ENCODE data around the gene DACH1.

The DACH1 gene

GRCh38 chr13:71771144-71771543 lies 95.9 kb downstream of the DACH1 start:
- DNase-seq: no peak

- no peak for DNase-seq
These were observed 96.3 kb downstream of the DACH1 start for GRCh38 chr13:71770710-71771109.

GRCh38 chr13:71768881-71769280 lies 98.1 kb downstream of the DACH1 start:
- no peak for DNase-seq

GRCh38 chr13:71759651-71760511 lies 107.1 kb downstream of the DACH1 start:
- DNase-seq: no peak

DNA sequence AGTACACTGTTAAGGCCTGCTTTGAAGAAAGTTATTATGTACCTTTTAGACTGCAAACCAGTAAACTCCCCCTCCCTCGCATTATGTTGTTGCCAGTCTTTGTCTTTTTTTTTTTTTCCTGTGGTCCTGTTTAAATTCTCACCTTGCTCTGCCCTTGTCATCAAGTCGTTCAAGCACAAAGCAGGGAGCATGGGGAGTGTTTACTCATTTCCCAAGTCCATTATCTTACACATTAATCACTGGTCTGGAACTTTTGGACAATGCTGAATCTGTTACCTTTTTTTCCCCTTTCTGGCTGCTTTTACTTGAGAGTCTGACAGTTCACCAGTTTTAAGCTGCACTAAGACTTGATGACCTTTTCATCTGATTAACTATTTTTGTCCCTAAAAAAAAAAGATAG lies 108.2 kb downstream of the DACH1 start:
- no peak for DNase-seq

DNA sequence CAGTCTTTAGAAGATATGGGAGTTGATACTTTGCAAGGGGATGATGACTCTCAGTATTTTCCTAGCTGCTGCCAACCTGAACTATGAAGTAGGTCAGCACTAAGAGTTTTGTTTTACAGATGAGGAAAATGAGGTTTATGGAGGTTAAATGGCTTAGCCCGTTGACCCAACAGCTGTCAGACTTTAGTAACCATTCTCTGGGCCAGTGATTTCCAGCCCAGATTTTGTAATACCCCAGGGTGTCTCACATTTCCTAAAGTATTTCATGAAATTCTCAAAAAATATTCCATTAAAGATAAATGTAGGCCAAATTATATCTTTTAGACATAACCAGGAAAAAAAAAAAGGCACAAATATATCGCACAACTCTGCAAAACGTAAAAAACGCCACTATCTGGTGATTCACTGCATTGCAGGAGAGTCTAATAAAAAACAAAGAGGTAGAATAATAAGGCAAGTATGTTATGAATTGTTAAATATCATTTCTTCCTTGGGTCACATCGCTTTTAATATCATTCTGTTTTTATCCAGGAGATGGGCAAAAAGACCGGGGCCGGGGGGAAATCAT lies 112.5 kb downstream of the DACH1 start:
- no peak for DNase-seq

- DNase-seq: no peak
These were observed 114.1 kb downstream of the DACH1 start for GRCh38 chr13:71752775-71753513.

- no peak for DNase-seq
These were observed 115.9 kb downstream of the DACH1 start for GRCh38 chr13:71751073-71751472.

DNA sequence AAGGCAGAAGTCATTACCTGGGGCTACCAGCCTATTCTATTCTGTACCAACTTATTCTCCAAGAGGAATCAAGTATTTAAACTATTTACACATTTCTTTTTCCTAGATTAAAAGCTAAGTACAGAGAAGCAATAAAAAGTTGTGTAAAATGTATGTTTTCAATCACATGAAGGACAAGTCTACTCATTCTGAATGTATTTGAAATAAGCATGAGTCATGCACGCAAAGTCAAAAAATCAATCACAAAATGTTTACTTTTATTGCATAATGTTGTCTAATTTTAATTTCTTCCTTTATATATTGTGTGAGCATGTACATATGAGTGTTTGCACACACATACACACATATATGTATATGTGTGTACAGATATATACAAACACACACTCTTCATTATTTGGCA lies 136.7 kb downstream of the DACH1 start:
- DNase-seq: no peak

DNA sequence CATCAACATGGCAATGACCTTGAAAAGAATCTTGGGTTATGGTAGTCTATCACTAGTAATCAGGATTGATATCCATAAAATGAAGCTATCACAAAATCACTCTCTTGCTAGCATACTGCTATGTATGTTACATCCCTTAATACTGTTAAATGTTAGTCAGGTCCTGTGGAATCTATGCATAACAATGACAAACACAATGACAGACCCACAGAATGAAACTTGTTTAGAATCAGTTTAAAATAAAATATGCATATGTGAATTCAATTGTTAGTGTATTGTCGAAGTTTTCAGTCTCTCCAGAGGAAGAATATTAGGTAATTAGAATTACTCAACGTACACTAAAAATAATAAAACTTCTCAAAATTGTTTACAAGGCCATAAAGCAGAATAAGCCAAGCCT lies 137.6 kb downstream of the DACH1 start:
- no peak for DNase-seq

- no peak for DNase-seq
These were observed 139.3 kb downstream of the DACH1 start for GRCh38 chr13:71727662-71728061.

DNA sequence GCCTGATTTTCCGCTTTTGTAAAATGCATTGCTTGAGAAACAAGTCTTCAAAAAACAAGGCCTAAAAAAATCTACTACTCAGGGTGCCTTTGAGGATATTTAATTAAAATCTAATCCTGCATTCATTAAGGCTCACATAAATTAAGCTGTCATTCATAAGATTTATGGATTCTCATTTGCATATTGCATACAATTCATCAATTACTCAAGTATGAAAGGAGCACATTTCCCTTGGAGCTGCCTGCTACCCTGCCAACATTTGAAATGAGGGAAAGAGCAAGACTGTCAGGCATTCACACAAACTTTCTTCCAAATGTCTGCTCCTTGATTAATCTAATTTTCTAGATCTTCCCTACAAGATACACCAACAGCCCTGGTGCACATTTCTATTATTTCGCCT lies 140.0 kb downstream of the DACH1 start:
- DNase-seq: no peak

GRCh38 chr13:71722206-71722605 lies 144.8 kb downstream of the DACH1 start:
- DNase-seq: no peak

GRCh38 chr13:71721104-71721503 lies 145.9 kb downstream of the DACH1 start:
- DNase-seq: no peak

DNA sequence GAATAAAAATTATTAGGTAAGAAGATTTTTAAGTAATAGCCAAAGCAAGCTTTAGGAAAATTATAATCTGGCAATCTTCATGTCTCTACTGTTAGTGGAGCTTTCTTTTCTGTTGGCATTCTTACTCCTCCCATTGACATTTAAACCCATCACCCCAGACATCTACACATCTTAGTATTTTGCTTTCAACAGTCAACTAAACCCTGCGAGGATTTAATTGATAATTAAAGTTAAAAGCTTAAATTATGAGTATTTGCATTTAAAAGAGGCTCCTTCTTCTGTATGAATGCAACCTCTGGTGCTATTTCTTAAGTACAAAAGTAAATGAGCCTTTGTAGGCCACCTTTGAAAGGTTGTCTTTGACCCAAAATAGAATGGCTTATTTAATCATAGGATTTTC lies 148.1 kb downstream of the DACH1 start:
- no peak for DNase-seq

DNA sequence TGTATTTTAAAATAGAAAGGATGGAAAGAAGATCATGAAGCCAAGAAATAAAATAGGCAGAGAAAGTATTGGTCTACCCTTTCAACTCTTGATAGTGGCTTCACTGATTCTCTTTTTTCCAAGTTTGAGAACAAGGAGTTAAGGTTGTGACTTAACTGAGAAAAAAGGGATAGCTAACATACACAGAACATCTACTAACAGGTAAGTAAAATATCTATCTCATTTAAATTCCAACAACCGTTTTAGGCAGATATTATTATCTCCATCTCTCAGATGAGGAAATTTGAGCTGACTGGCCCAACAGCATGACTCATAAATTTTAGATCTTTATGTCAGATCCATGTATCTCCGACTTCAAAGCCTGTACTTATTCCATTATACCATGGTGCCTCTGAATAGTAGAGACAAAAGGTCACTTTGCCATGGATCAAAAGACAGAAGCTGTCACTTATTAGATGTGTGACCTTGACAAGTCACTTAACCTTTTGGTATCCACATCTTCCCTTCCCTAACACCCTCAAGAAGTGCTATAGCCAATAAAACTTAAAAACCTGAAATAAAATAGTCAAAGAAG lies 152.1 kb downstream of the DACH1 start:
- no peak for DNase-seq

- DNase-seq: no peak
These were observed 153.9 kb downstream of the DACH1 start for GRCh38 chr13:71712988-71713653.

- DNase-seq: no peak
These were observed 162.3 kb downstream of the DACH1 start for GRCh38 chr13:71704656-71705055.

DNA sequence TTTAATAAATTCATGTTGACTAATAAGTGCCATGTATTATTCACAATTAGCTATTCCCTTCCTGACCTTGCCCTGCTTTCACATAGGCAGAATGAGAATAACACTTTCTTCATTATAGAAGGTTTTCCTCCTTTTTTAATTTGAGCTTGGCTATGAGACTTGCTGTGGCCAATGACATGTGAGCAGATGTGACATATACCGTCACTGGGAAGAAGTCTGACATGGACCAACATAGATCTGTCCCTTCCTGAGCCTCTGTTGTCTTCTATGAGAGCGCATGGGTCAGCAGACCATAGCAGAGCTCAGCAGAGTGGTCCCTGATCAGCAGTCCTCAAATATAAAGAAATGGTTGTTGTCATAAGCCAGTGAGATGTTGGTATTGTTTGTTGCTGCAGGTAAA lies 163.9 kb downstream of the DACH1 start:
- no peak for DNase-seq

DNA sequence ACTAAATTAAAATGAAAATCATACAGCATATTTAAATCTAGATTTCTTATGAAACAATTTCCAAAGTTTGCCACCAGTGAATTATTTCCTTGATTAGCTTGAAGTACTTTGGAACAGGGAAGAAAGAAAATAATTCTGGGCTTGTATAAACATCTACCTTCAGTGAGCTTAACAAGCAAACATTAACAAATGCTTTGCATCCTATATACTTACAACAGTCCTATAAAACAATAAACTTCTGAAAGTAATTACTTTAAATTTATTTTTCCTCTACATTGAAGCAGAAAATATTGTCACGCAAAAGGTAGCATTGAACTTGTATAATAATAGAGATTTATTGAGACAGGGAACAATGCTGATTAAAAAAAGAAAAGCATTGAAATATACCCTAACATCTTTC lies 164.8 kb downstream of the DACH1 start:
- DNase-seq: no peak

DNA sequence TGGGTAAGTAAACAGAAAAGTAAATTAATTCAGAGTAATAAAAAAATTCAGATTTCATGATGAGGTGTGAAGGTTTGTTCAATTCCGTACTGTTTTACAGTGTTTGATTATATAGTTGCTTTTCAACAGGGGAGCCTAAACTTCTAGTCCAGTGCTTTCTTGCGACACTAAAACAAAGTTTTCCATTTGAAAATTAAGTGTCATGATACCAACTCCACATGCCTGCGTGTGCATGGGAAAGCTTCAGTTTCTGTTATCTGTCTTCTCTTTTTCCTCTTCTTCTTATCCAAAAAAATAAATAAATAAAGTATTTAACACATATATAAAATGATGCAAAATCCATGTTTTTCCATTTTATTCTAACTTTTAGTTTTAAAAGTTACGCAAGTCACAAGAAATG lies 165.3 kb downstream of the DACH1 start:
- no peak for DNase-seq

DNA sequence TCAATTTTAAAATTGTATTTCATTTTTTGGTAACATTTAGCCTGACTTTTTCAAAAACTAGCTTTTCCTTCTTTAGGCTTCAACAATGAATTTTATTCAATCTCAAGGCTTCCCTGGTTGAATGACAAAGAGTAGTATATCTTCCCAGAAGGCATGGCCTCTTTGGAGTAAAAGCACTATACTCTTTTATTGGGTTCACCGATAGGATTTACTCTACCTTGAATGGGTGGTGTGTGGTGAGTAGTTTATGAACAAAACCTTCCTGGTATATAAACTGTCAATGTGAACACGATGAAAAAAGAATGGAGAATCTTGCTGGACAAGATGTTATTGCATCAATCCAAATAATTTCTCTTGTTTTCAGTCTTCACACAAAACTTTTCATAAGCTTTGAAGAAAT lies 167.7 kb downstream of the DACH1 start:
- DNase-seq: no peak

DNA sequence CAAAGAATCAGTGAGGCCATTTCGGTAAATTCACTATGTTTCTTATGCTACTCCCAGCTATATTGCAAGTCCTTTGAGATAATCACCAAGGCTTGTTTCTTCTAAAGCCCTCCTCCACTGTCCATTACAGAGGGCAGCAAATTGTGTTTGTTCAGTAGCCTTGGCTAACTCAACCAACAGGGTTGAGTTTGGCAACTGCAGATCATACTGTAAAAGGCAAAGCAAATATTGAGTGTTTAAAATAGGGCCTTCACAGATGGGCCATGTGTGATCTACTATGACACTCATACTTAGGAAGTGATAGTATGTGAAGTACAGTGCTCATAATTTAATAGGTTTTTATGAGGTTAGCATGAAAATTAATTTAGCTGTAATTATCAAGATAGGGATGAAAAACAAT lies 171.3 kb downstream of the DACH1 start:
- DNase-seq: no peak

All from left hindlimb (tissue), 1 donor.